ENCODE measurements around the gene NOTCH4.
"Not testable (repeated sequence)": the region's sequence is repeated elsewhere in the genome, so short reads cannot be mapped to it uniquely, and the experiment has no call there.

The NOTCH4 gene

DNA sequence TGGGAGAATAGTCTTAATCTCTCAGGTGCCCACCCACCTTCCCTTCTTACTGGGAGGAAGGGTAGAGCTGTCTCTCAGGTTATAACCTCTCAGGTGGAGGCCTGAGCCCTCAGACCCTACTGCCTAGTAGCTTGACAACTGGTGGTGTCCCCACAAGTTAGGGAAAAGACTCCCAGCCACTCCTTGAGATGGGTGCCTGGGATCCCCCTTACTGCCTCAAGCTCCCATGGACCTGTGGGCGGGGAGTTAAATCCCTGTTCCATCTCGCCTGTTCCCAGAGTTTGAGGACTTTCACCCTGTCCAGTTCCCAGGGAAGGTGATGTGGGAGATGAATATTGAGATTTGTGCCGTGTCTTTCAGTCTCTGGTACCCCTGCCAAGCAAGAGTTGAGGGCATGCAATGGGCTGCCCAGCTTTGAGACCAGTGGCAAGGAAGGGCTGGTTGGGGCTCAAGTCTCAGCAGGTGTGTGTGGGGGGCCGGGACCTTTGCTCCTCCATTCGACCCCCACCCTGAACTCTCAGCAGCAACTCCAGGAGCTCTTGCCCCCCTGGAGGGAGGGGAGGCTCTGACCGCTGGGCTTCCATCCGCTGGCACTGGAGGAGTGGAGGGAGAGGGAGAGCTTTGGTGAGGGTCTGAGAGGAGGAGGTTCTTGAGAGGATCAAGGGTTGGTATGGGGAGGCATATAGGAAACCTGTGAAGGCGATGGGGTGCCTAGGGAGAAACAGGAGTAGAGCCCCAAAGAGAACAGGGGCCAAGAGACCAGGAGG lies 32.8 kb downstream of the NOTCH4 start:
- H3K4me3 ChIP-seq (ENCODE audit: low read depth, low read length) = peak overlapping the region; percentile 65
- no peak for TF ChIP-seq POLR2A (IDR thresholded peaks at IDR 0.05; ENCODE audit: extremely low read depth, insufficient read length)
- TF ChIP-seq, protein P1, sequence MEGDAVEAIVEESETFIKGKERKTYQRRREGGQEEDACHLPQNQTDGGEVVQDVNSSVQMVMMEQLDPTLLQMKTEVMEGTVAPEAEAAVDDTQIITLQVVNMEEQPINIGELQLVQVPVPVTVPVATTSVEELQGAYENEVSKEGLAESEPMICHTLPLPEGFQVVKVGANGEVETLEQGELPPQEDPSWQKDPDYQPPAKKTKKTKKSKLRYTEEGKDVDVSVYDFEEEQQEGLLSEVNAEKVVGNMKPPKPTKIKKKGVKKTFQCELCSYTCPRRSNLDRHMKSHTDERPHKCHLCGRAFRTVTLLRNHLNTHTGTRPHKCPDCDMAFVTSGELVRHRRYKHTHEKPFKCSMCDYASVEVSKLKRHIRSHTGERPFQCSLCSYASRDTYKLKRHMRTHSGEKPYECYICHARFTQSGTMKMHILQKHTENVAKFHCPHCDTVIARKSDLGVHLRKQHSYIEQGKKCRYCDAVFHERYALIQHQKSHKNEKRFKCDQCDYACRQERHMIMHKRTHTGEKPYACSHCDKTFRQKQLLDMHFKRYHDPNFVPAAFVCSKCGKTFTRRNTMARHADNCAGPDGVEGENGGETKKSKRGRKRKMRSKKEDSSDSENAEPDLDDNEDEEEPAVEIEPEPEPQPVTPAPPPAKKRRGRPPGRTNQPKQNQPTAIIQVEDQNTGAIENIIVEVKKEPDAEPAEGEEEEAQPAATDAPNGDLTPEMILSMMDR (IDR thresholded peaks at IDR 0.05; ENCODE audit: low read depth, low read length) = no peak
- TF ChIP-seq, protein P2, sequence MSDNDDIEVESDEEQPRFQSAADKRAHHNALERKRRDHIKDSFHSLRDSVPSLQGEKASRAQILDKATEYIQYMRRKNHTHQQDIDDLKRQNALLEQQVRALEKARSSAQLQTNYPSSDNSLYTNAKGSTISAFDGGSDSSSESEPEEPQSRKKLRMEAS (IDR thresholded peaks at IDR 0.05; ENCODE audit: low read depth, low read length) = no peak
- no peak for TF ChIP-seq MYC (IDR thresholded peaks at IDR 0.05; ENCODE audit: low read depth, low read length)
- no peak for DNase-seq (ENCODE audit: low read depth)

DNA sequence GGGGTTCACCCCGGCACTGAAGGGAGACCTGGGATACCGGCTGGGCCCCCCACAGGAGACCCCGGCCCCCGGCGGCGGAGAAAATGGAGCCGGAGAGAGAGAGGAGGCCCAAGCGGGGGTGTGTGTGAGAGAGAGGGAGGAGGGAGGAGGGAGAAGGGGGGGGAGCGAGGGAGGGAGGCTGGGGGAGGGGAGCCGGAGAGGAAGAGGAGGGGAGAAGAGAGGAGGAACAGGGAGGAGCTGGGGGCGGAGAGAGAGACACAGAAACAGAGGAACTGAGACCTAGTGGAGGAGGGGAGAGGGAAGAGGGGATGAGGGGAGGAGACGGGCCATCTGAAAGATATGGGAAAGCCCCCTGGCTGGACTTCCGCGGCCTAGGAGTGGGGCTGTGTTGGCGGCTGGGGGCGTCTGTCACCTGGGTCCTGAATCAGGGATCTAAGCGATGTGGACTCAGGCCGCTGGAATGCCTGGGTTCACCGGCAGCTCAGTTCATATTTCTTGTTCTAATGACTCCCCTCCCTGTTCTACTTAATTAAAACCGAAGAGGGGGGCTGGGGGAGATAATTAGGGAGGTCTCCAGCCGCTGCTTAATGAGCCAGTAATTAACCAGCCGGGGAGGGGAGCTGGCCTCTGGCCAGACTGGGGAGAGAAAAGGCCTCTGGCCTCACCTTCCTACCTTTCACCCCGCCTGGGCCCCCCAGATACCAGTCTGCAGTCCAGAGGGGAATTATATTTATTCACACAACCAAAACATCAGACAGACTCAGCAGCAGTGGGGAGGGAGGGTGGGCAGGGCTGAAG lies 33.6 kb downstream of the NOTCH4 start, which contains the start of gene PBX2:
PBX2 (minus strand) TSS at position 149 of the 798 bp plus-strand sequence. CDS start 287 bp downstream, outside the sequence.
- TF ChIP-seq, protein P2 (IDR thresholded peaks at IDR 0.05; ENCODE audit: low read depth, low read length) = no peak
- TF ChIP-seq POLR2A (IDR thresholded peaks at IDR 0.05; ENCODE audit: extremely low read depth, insufficient read length) (peak; percentile 23), MYC (IDR thresholded peaks at IDR 0.05; ENCODE audit: low read depth, low read length) (peak; percentile 47)
- TF ChIP-seq, protein P1 (IDR thresholded peaks at IDR 0.05; ENCODE audit: low read depth, low read length) = no peak
- DNase-seq (ENCODE audit: low read depth) = peak; percentile 97
- H3K4me3 ChIP-seq (ENCODE audit: low read depth, low read length) = peak within 1 kb of the TSS; percentile 79

DNA sequence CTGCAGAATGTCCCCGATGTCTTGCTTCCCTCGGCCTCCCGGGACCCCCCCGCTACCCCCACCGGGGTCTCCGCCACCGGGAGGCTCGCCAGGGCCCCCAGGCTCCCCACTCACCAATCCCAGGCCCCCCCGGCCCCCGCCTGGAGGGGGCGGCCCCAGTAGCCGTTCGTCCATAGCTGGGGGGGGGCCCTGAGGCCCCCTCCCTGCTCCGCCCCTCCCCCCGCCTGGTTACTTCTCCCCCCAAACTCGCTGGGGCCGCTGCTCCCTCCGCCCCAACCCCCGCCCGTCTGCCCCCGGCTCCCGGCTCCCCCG lies 34.2 kb downstream of the NOTCH4 start:
- DNase-seq (ENCODE audit: low read depth) = no peak
- H3K4me3 ChIP-seq (ENCODE audit: low read depth, low read length) = peak overlapping the region; percentile 79
- TF ChIP-seq MYC (IDR thresholded peaks at IDR 0.05; ENCODE audit: low read depth, low read length) (no peak), POLR2A (IDR thresholded peaks at IDR 0.05; ENCODE audit: extremely low read depth, insufficient read length) (no peak)
- TF ChIP-seq, protein P1 (IDR thresholded peaks at IDR 0.05; ENCODE audit: low read depth, low read length) = no peak
- TF ChIP-seq, protein P2 (IDR thresholded peaks at IDR 0.05; ENCODE audit: low read depth, low read length) = no peak

DNA sequence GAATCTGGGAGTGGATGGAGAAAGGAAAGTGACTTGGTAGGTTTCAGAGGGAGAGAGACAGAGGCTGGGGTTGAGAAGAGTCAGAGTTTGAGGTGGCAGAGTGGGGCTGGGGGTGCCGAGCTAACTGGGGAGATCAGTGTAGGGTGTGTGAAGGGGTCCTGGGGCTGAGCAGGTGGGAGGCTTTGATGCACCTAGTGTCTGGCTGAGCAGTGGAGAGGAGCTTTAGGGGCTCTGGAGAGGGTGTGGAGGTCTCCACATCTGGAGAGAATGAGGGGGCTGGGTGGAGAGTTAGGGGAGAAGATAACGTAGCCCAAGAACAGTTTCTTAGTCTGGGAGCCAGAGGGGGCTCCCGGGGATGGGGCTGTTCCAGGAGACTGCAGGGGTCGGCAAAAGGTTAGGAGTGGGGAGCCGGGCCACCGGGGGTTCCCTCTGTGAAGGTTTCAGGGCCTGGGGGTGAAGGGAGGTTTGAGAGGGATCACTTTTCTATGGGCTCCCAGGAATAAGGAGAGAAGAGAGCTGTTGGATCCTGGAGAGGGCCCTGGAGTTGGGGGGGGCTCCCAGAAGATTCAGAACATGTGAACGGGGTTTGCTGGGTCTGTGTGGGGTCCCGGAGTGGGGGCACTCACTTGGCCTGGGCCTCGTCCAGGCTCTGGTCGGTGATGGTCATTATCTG lies 34.7 kb downstream of the NOTCH4 start:
- no peak for DNase-seq (ENCODE audit: low read depth)
- TF ChIP-seq, protein P1 (IDR thresholded peaks at IDR 0.05; ENCODE audit: low read depth, low read length) = no peak
- TF ChIP-seq POLR2A (IDR thresholded peaks at IDR 0.05; ENCODE audit: extremely low read depth, insufficient read length) (no peak), MYC (IDR thresholded peaks at IDR 0.05; ENCODE audit: low read depth, low read length) (no peak)
- TF ChIP-seq, protein P2 (IDR thresholded peaks at IDR 0.05; ENCODE audit: low read depth, low read length) = no peak
- H3K4me3 ChIP-seq (ENCODE audit: low read depth, low read length) = peak overlapping the region; percentile 79

DNA sequence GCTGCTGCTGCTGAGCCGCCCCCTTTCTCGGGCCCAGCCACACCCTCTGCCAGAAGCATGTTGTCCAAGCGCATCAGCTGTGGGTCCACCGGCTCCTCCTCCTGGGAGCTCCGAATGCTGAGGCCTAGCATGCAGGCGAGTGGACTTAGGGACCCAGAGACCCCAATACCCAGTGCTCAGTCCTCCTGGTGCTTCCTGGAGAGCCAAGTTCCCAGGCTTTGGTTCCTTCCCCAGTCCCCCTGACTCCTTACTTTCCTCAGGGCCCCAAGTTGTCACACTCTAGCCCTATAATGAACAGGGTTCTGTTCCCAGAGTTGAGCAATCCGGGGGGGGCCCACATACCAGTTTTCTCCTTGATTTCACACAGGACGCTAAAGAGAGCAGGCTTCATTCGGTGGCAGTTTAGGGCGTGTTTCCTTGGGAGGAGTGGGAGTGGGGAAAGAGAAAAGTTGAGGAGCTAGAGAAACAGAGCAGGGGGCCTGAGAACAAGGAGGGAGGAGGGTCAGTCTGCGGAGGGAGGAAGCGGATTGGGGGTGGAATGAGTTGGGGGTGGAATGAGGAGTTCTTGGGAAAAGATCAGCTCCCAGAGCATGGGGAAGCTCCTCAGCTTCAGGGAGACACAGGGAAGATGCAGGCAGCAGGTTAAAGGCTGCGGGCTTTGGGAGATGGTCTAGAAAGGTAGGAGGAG lies 35.3 kb downstream of the NOTCH4 start:
- DNase-seq (ENCODE audit: low read depth) = no peak
- no peak for TF ChIP-seq POLR2A (IDR thresholded peaks at IDR 0.05; ENCODE audit: extremely low read depth, insufficient read length)
- TF ChIP-seq, protein P1 (IDR thresholded peaks at IDR 0.05; ENCODE audit: low read depth, low read length) = no peak
- TF ChIP-seq, protein P2 (IDR thresholded peaks at IDR 0.05; ENCODE audit: low read depth, low read length) = no peak
- TF ChIP-seq MYC (IDR thresholded peaks at IDR 0.05; ENCODE audit: low read depth, low read length) = no peak
- peak overlapping the region; percentile 79 for H3K4me3 ChIP-seq (ENCODE audit: low read depth, low read length)

DNA sequence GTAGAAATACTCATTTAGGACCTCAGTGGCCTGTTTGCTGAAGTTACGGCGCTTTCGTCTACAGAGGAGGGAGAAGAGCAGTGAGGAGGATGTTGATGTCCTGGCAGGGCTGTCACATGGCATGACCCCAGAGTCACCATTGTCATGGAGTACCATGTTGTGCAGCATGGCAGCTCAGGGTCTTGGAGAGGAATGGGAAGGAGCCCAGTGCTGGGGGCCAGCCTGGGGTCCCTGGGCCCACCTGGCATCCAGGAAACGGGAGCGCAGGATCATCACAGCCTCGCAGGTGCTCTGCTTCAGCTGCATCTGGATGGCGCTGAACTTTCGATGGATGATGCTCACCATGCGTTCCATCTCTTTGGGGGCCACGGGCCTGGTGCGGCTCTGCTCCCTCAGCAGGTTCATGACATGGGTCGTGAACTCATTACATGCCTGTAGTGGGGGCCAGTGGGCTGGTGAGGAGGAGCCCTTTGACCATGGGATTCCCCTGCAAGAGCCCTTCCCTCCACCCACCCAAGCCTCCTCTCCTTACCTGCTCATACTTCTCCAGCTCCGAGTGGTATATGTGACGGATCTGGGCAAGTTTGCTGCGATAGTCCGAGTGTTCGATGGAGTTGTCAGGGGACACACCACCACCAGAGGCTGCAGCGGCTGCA lies 36.0 kb downstream of the NOTCH4 start:
- peak overlapping the region; percentile 79 for H3K4me3 ChIP-seq (ENCODE audit: low read depth, low read length)
- not testable (repeated sequence) for DNase-seq (ENCODE audit: low read depth)
